ENCODE measurements around the gene PJA2.

PJA2 gene

GRCh38 chr5:109349388-109349787 is 60.4 kb downstream of the PJA2 start:
- DNase-seq, result no peak

- no peak for DNase-seq
Measured at GRCh38 chr5:109347252-109347888, 62.4 kb downstream of the PJA2 start.

GRCh38 chr5:109345699-109346098 is 64.1 kb downstream of the PJA2 start:
- DNase-seq, result no peak

GRCh38 chr5:109340351-109340750 is 69.4 kb downstream of the PJA2 start:
- no peak for DNase-seq

GRCh38 chr5:109335114-109335513 is 74.7 kb downstream of the PJA2 start:
- DNase-seq, result no peak

GRCh38 chr5:109334056-109334455 is 75.7 kb downstream of the PJA2 start:
- no peak for DNase-seq

GRCh38 chr5:109329333-109330237 is 80.2 kb downstream of the PJA2 start:
- no peak for DNase-seq

- no peak for DNase-seq
Measured at GRCh38 chr5:109328626-109329025, 81.1 kb downstream of the PJA2 start.

GRCh38 chr5:109327570-109327969 is 82.2 kb downstream of the PJA2 start:
- no peak for DNase-seq

- no peak for DNase-seq
Measured at GRCh38 chr5:109326919-109327318, 82.9 kb downstream of the PJA2 start.

GRCh38 chr5:109325456-109325855 is 84.3 kb downstream of the PJA2 start:
- DNase-seq, result no peak

GRCh38 chr5:109324931-109325330 is 84.8 kb downstream of the PJA2 start:
- no peak for DNase-seq

GRCh38 chr5:109324351-109324750 is 85.4 kb downstream of the PJA2 start:
- no peak for DNase-seq

- DNase-seq, result no peak
Measured at GRCh38 chr5:109322694-109323093, 87.1 kb downstream of the PJA2 start.

GRCh38 chr5:109319351-109319750 is 90.4 kb downstream of the PJA2 start:
- DNase-seq, result no peak

- DNase-seq, result no peak
Measured at GRCh38 chr5:109318455-109319108, 91.2 kb downstream of the PJA2 start.

- no peak for DNase-seq
Measured at GRCh38 chr5:109316634-109317033, 93.1 kb downstream of the PJA2 start.

GRCh38 chr5:109315245-109315644 is 94.5 kb downstream of the PJA2 start:
- DNase-seq, result no peak

GRCh38 chr5:109313127-109313526 is 96.6 kb downstream of the PJA2 start:
- DNase-seq, result no peak

GRCh38 chr5:109312695-109313094 is 97.1 kb downstream of the PJA2 start:
- DNase-seq, result no peak

GRCh38 chr5:109310315-109310714 is 99.5 kb downstream of the PJA2 start:
- no peak for DNase-seq

GRCh38 chr5:109309326-109310063 is 100.3 kb downstream of the PJA2 start:
- no peak for DNase-seq

GRCh38 chr5:109307951-109308350 is 101.8 kb downstream of the PJA2 start:
- DNase-seq, result no peak
